SK-N-MC (cell line): ENCODE data around the gene DAPK1.

Experiments used
- EZH2 ChIP-seq: fragments of 200-600 bp; sonication (generic); IDR thresholded peaks from one replicate; pipeline ENCODE4 v1.6.1; 2017; ENCODE audit warnings: antibody characterized with exemption
- POLR2AphosphoS5 ChIP-seq: IDR thresholded peaks from 2 replicates; pipeline ENCODE4 v1.6.1; 2012; ENCODE audit warnings: mild to moderate bottlenecking, low read depth, low read length, borderline replicate concordance

- TF ChIP-seq EZH2 = no peak
- TF ChIP-seq POLR2AphosphoS5 = no peak
These were observed 66.4 kb downstream of the DAPK1 start for GRCh38 chr9:87564111-87564510.
